SU-DHL-6 (cell line): ENCODE data around the gene ARHGEF17.

Source experiments
- EZH2phosphoT487 ChIP-seq: fragments of 200-600 bp; sonication (generic), shearing (Covaris generic); conservative IDR thresholded peaks from 2 replicates; pipeline ENCODE4 v1.6.1; 2018; ENCODE audit warnings: mild to moderate bottlenecking, antibody characterized with exemption, low read length, moderate library complexity, mixed read lengths
- TF ChIP-seq, protein P1 (sequence below): fragments of 200-600 bp; sonication (generic); IDR thresholded peaks from one replicate; pipeline ENCODE4 v1.5.1; 2017; ENCODE audit warnings: antibody characterized with exemption, mild to moderate bottlenecking, low read length, moderate library complexity; ENCODE audit not compliant: insufficient read depth, poor library complexity, severe bottlenecking

DNA sequence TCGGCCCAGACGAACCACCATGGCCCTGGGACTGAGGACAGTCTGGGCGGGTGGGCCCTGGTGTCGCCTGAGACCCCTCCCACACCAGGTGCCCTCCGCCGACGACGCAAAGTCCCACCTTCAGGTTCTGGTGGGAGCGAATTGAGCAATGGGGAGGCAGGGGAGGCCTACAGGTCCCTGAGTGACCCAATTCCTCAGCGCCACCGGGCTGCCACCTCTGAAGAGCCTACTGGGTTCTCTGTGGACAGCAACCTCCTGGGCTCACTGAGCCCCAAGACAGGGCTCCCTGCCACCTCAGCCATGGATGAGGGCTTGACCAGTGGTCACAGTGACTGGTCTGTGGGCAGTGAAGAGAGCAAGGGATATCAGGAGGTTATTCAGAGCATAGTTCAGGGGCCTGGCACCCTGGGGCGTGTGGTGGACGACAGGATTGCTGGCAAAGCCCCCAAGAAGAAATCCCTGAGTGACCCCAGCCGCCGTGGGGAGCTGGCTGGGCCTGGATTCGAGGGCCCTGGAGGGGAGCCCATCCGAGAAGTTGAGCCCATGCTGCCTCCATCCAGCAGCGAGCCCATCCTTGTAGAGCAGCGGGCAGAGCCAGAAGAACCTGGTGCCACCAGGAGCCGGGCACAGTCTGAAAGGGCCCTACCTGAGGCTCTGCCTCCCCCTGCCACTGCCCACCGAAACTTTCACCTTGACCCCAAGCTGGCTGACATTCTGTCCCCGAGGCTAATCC is 2.8 kb downstream of the ARHGEF17 start:
- TF ChIP-seq, protein P1, sequence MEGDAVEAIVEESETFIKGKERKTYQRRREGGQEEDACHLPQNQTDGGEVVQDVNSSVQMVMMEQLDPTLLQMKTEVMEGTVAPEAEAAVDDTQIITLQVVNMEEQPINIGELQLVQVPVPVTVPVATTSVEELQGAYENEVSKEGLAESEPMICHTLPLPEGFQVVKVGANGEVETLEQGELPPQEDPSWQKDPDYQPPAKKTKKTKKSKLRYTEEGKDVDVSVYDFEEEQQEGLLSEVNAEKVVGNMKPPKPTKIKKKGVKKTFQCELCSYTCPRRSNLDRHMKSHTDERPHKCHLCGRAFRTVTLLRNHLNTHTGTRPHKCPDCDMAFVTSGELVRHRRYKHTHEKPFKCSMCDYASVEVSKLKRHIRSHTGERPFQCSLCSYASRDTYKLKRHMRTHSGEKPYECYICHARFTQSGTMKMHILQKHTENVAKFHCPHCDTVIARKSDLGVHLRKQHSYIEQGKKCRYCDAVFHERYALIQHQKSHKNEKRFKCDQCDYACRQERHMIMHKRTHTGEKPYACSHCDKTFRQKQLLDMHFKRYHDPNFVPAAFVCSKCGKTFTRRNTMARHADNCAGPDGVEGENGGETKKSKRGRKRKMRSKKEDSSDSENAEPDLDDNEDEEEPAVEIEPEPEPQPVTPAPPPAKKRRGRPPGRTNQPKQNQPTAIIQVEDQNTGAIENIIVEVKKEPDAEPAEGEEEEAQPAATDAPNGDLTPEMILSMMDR = no peak
- TF ChIP-seq EZH2phosphoT487 = no peak
